Activated naive CD4-positive, alpha-beta T cell treated with anti-CD3 and anti-CD28 coated beads, Interleukin-2, amount 10 ng/mL, durations not matched to agents 7 days and 5 days (primary cell): ENCODE measurements around the gene HDDC3.

Experiments used
- CTCF ChIA-PET: fragments of 350-600 bp; sonication (Branson Sonifier 250); formaldehyde crosslinking; loops from one replicate; lab custom pipeline; 2021; ENCODE audit warnings: antibody characterized with exemption; lab: Charles Lee
- DNase-seq: peaks from one replicate; pipeline ENCODE4 v3.0.0-alpha.2; 2020
- H3K27ac Mint-ChIP-seq: one replicate; pipeline ENCODE4 v1.8.0; 2021; ENCODE audit warnings: mild to moderate bottlenecking, moderate library complexity, mixed read lengths
- H3K27me3 Mint-ChIP-seq: one replicate; pipeline ENCODE4 v1.8.0; 2021; ENCODE audit warnings: mild to moderate bottlenecking, mixed read lengths
- H3K36me3 Mint-ChIP-seq: one replicate; pipeline ENCODE4 v1.8.0; 2021; ENCODE audit warnings: mixed read lengths
- H3K4me1 Mint-ChIP-seq: one replicate; pipeline ENCODE4 v1.8.0; 2021; ENCODE audit warnings: mixed read lengths
- H3K4me3 Mint-ChIP-seq: one replicate; pipeline ENCODE4 v1.8.0; 2021; ENCODE audit warnings: mild to moderate bottlenecking, moderate library complexity, mixed read lengths
- H3K9me3 Mint-ChIP-seq: one replicate; pipeline ENCODE4 v1.8.0; 2021; ENCODE audit warnings: mixed read lengths

HDDC3 gene

GRCh38 chr15:90947577-90948357 lies 15.4 kb upstream of the HDDC3 start:
- no peak for DNase-seq
- Mint-ChIP-seq H3K9me3 (no peaks in the 10 kb centered on the region), H3K27me3 (no peaks in the 10 kb centered on the region), H3K36me3 (peaks cover 52% of the 10 kb centered on the region), H3K27ac (no peak overlapping the region), H3K4me1 (no peaks in the 10 kb centered on the region), H3K4me3 (no peak overlapping the region)
- CTCF ChIA-PET, result interaction anchor here (1.1 to 3.2 kb wide), 3 partner anchors 13 to 102 kb away, joined by 3 to 16 read pairs (median 5); partner anchors contain the start of genes HDDC3 and UNC45A

GRCh38 chr15:90946941-90947576 lies 14.7 kb upstream of the HDDC3 start:
- Mint-ChIP-seq H3K27me3 (no peaks in the 10 kb centered on the region), H3K27ac (no peak overlapping the region), H3K4me3 (no peak overlapping the region), H3K9me3 (no peaks in the 10 kb centered on the region), H3K4me1 (no peaks in the 10 kb centered on the region), H3K36me3 (peaks cover 53% of the 10 kb centered on the region)
- CTCF ChIA-PET, result interaction anchor here (3.2 kb wide), 1 partner anchor 12 kb away, joined by 16 read pairs; the partner anchor contains the start of gene UNC45A
- DNase-seq, result no peak

- H3K9me3 Mint-ChIP-seq, result no peaks in the 10 kb centered on the region
- H3K36me3 Mint-ChIP-seq, result peaks cover 49% of the 10 kb centered on the region
- no peak overlapping the region for H3K27ac Mint-ChIP-seq
- no peak overlapping the region for H3K4me3 Mint-ChIP-seq
- DNase-seq, result no peak
- no peaks in the 10 kb centered on the region for H3K27me3 Mint-ChIP-seq
- no peaks in the 10 kb centered on the region for H3K4me1 Mint-ChIP-seq
- CTCF ChIA-PET, result interaction anchor here (1.2 to 3.2 kb wide), 2 partner anchors 12 to 103 kb away, joined by 3 to 16 read pairs; partner anchors contain the start of gene UNC45A
These were observed 14.2 kb upstream of the HDDC3 start for GRCh38 chr15:90946538-90946937.

GRCh38 chr15:90945091-90945490 lies 12.7 kb upstream of the HDDC3 start:
- Mint-ChIP-seq H3K27me3 (no peaks in the 10 kb centered on the region), H3K4me3 (no peak overlapping the region), H3K9me3 (no peaks in the 10 kb centered on the region), H3K27ac (no peak overlapping the region), H3K4me1 (no peaks in the 10 kb centered on the region), H3K36me3 (peaks cover 54% of the 10 kb centered on the region)
- CTCF ChIA-PET, result interaction anchor here (0.6 to 1.2 kb wide), 2 partner anchors 14 to 105 kb away, joined by 3 read pairs; no protein-coding TSS in a partner anchor
- no peak for DNase-seq

- Mint-ChIP-seq H3K36me3 (peaks cover 52% of the 10 kb centered on the region), H3K9me3 (no peaks in the 10 kb centered on the region), H3K4me1 (no peaks in the 10 kb centered on the region), H3K4me3 (no peak overlapping the region), H3K27me3 (no peaks in the 10 kb centered on the region), H3K27ac (no peak overlapping the region)
- DNase-seq, result no peak
- CTCF ChIA-PET, result interaction anchor here (0.8 to 1.3 kb wide), 3 partner anchors 10 to 107 kb away, joined by 3 to 4 read pairs (median 3); partner anchors contain the start of gene HDDC3
These were observed 10.2 kb upstream of the HDDC3 start for GRCh38 chr15:90942354-90943120.

- DNase-seq, result no peak
- CTCF ChIA-PET, result interaction anchor here (0.9 kb wide), 1 partner anchor 16 kb away, joined by 4 read pairs; no protein-coding TSS in a partner anchor
- Mint-ChIP-seq H3K4me1 (peaks cover 11% of the 10 kb centered on the region), H3K4me3 (no peak overlapping the region), H3K27ac (no peak overlapping the region), H3K36me3 (peaks cover 52% of the 10 kb centered on the region), H3K27me3 (no peaks in the 10 kb centered on the region), H3K9me3 (no peaks in the 10 kb centered on the region)
These were observed 8.7 kb upstream of the HDDC3 start for GRCh38 chr15:90941038-90941437.

- no peaks in the 10 kb centered on the region for H3K9me3 Mint-ChIP-seq
- no peak overlapping the region for H3K27ac Mint-ChIP-seq
- peaks cover 48% of the 10 kb centered on the region for H3K36me3 Mint-ChIP-seq
- no peak overlapping the region for H3K4me3 Mint-ChIP-seq
- DNase-seq, result no peak
- H3K27me3 Mint-ChIP-seq, result no peaks in the 10 kb centered on the region
- CTCF ChIA-PET, result interaction anchor here (0.7 to 1.3 kb wide), 4 partner anchors 8 to 444 kb away, joined by 3 to 5 read pairs (median 4); no protein-coding TSS in a partner anchor
- peaks cover 16% of the 10 kb centered on the region for H3K4me1 Mint-ChIP-seq
These were observed 7.4 kb upstream of the HDDC3 start for GRCh38 chr15:90939756-90940155.

GRCh38 chr15:90938261-90938660 lies 5.9 kb upstream of the HDDC3 start:
- DNase-seq, result no peak
- Mint-ChIP-seq H3K27me3 (no peaks in the 10 kb centered on the region), H3K27ac (no peak overlapping the region), H3K36me3 (peaks cover 42% of the 10 kb centered on the region), H3K4me1 (peaks cover 31% of the 10 kb centered on the region), H3K9me3 (no peaks in the 10 kb centered on the region), H3K4me3 (no peak overlapping the region)
- CTCF ChIA-PET, result no interaction called here

GRCh38 chr15:90936823-90937222 lies 4.5 kb upstream of the HDDC3 start:
- no peak overlapping the region for H3K27ac Mint-ChIP-seq
- H3K4me3 Mint-ChIP-seq, result peak overlapping the region; percentile 83
- no peaks in the 10 kb centered on the region for H3K9me3 Mint-ChIP-seq
- no peak for DNase-seq
- H3K36me3 Mint-ChIP-seq, result peaks cover 32% of the 10 kb centered on the region
- CTCF ChIA-PET, result interaction anchor here (2.1 to 8.1 kb wide), 3 partner anchors 18 to 112 kb away, joined by 7 to 160 read pairs (median 77); partner anchors contain the start of genes MAN2A2 and RCCD1
- no peaks in the 10 kb centered on the region for H3K27me3 Mint-ChIP-seq
- peaks cover 40% of the 10 kb centered on the region for H3K4me1 Mint-ChIP-seq

- peak; percentile 97 for DNase-seq
- Mint-ChIP-seq H3K9me3 (no peaks in the 10 kb centered on the region), H3K4me1 (peaks cover 54% of the 10 kb centered on the region), H3K27ac (peak within 1 kb of the TSS; percentile 100), H3K27me3 (no peaks in the 10 kb centered on the region), H3K36me3 (peaks cover 24% of the 10 kb centered on the region), H3K4me3 (peak within 1 kb of the TSS; percentile 83)
- CTCF ChIA-PET, result interaction anchor here (0.5 to 8.1 kb wide), 18 partner anchors 9 to 615 kb away, joined by 3 to 160 read pairs (median 6); partner anchors contain the start of genes MAN2A2 and RCCD1
These were observed 2.8 kb upstream of the HDDC3 start, which contains the start of gene UNC45A for GRCh38 chr15:90934949-90935751. TSS of gene UNC45A (plus strand) at chr15:90935285. CDS start at chr15:90935325, 40 bp downstream.

GRCh38 chr15:90934256-90934948 lies 2.1 kb upstream of the HDDC3 start:
- peak overlapping the region; percentile 100 for H3K27ac Mint-ChIP-seq
- peak; percentile 93 for DNase-seq
- no peaks in the 10 kb centered on the region for H3K27me3 Mint-ChIP-seq
- H3K9me3 Mint-ChIP-seq, result no peaks in the 10 kb centered on the region
- H3K36me3 Mint-ChIP-seq, result peaks cover 20% of the 10 kb centered on the region
- H3K4me3 Mint-ChIP-seq, result peak overlapping the region; percentile 83
- CTCF ChIA-PET, result interaction anchor here (0.6 to 8.1 kb wide), 27 partner anchors 8 to 641 kb away, joined by 3 to 160 read pairs (median 5); partner anchors contain the start of genes FES, MAN2A2 and RCCD1
- peaks cover 61% of the 10 kb centered on the region for H3K4me1 Mint-ChIP-seq

GRCh38 chr15:90933301-90933700 lies 952 bp upstream of the HDDC3 start:
- Mint-ChIP-seq H3K9me3 (no peaks in the 10 kb centered on the region), H3K4me1 (peaks cover 70% of the 10 kb centered on the region), H3K4me3 (peak overlapping the region; percentile 38), H3K27ac (peak overlapping the region; percentile 100), H3K27me3 (no peaks in the 10 kb centered on the region), H3K36me3 (peaks cover 21% of the 10 kb centered on the region)
- CTCF ChIA-PET, result interaction anchor here (0.8 to 8.1 kb wide), 30 partner anchors 9 to 700 kb away, joined by 3 to 160 read pairs (median 4); partner anchors contain the start of genes FES, MAN2A2 and RCCD1
- DNase-seq, result no peak
